Omental fat pad (tissue), 4 donors: ENCODE measurements around the gene CAB39L. TPM values are rescaled to one million over a fixed set of nuclear protein-coding genes. Genes with fewer than 3 reads are reported as not detected.
"Not testable (repeated sequence)": the region's sequence is repeated elsewhere in the genome, so short reads cannot be mapped to it uniquely, and the experiment has no call there.

ENCODE experiments used
- ATAC-seq: fragments of 150-250 bp; one replicate; pipeline ENCODE4 v1.9.1; 2016; ENCODE audit warnings: mild to moderate bottlenecking, moderate library complexity; ENCODE audit not compliant: low FRiP score
- DNase-seq: peaks from one replicate; pipeline ENCODE4 v3.0.0-alpha.2; 2019; ENCODE audit warnings: low spot score
- total RNA-seq, 4 donors: library from RNA; depleted of rRNA; stranded (reverse); fragments of >200 nt; gene quantifications; one replicate each; pipeline ENCODE4 v1.1.0, GENCODE V29; 2016
- TF ChIP-seq, protein P1 (sequence below), 3 donors: fragments of 450-650 bp; IDR thresholded peaks; one replicate each; pipeline ENCODE4 v1.5.1; 2016 to 2017; ENCODE audit warnings: antibody characterized with exemption in 3 of 3, mild to moderate bottlenecking in 3 of 3, moderate library complexity in 2 of 3

The CAB39L gene
- total RNA-seq, 4 donors from 2014 or later: 16.0 to 39.4 (median 25.7) TPM

DNA sequence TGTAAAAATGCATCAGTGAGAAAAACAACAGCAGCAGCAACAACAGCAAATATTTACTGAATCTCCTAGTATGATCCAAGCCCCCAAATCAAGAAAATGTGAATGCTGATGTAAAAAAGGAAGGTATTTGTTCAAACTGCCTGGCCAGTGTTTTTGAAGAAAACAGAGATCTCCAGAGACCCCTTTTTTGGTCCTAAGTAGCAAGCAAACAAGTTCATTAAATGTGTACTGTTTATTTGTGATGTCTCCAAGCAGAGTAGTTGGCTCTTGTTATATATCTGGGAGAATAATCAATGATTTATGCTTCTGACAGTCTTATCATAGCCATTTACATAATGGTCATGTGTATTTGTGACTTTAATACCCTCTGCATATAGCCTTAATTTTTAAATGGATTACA is 145.4 kb downstream of the CAB39L start:
- no peak for ATAC-seq
- no peak for DNase-seq
- TF ChIP-seq, protein P1, sequence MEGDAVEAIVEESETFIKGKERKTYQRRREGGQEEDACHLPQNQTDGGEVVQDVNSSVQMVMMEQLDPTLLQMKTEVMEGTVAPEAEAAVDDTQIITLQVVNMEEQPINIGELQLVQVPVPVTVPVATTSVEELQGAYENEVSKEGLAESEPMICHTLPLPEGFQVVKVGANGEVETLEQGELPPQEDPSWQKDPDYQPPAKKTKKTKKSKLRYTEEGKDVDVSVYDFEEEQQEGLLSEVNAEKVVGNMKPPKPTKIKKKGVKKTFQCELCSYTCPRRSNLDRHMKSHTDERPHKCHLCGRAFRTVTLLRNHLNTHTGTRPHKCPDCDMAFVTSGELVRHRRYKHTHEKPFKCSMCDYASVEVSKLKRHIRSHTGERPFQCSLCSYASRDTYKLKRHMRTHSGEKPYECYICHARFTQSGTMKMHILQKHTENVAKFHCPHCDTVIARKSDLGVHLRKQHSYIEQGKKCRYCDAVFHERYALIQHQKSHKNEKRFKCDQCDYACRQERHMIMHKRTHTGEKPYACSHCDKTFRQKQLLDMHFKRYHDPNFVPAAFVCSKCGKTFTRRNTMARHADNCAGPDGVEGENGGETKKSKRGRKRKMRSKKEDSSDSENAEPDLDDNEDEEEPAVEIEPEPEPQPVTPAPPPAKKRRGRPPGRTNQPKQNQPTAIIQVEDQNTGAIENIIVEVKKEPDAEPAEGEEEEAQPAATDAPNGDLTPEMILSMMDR (IDR thresholded peaks at IDR 0.05): no peak

GRCh38 chr13:49297338-49297737 is 146.5 kb downstream of the CAB39L start:
- DNase-seq: no peak
- TF ChIP-seq, protein P1 (IDR thresholded peaks at IDR 0.05): no peak
- no peak for ATAC-seq

- ATAC-seq (no peak), DNase-seq (no peak)
- TF ChIP-seq, protein P1 (IDR thresholded peaks at IDR 0.05): no peak
These were observed 147.2 kb downstream of the CAB39L start for GRCh38 chr13:49296659-49297058.

- ATAC-seq (no peak), DNase-seq (no peak)
- TF ChIP-seq, protein P1 (IDR thresholded peaks at IDR 0.05): no peak
These were observed 148.6 kb downstream of the CAB39L start for GRCh38 chr13:49295244-49295643.

- not testable (repeated sequence) for ATAC-seq
These were observed 149.1 kb downstream of the CAB39L start for GRCh38 chr13:49294723-49295122.

DNA sequence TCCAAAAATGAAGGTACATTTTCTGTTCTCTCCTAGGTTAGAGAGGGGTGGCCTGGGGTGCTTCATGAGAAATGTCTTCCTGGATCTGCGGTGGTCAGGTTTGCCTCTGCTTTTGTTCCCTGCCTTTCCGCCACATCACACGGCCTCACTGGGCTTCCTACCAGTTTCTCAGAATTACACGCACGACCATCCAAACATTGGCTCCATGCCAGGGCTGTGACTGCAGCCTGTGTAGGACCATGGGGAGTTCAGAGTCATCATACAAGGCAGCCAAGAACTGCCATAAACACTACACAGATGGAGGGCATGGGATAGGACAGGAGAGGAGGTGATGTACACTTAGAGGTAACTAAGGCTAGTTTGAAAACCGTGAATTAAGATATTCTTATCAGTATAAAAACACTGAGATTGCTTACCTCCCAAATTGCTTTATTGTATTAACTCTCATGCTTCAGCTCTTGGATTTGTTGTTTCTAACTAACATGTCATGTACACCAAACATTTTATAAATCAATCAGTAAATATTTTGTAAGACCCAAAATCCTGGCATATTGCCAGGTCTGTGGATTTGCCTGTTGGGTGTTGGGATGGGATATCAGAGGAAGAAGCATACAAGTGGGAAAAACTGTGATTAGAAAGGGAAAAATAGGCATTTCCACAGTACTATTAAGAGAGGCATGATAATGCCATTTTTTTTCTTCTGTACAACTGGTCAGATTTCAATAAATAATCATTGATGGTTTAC is 150.9 kb downstream of the CAB39L start:
- TF ChIP-seq, protein P1 (IDR thresholded peaks at IDR 0.05): no peak
- ATAC-seq (no peak), DNase-seq (no peak)

More at GRCh38 chr13:49294723-49295122, 149.1 kb downstream of the CAB39L start:
- not testable (repeated sequence) for DNase-seq

- ATAC-seq (no peak), DNase-seq (no peak)
- TF ChIP-seq, protein P1 (IDR thresholded peaks at IDR 0.05): no peak
These were observed 155.4 kb downstream of the CAB39L start for GRCh38 chr13:49288458-49288857.
